A673 (cell line): ENCODE data around the gene MTMR2. TPM values are rescaled to one million over a fixed set of nuclear protein-coding genes. Genes with fewer than 3 reads are reported as not detected.

Experiments used
- BruUV-seq: library from RNA; stranded (reverse); fragments of 400-500 nt; replicated peaks from 2 replicates; lab custom pipeline; 2021; lab: Mats Ljungman, UMichigan
- CTCF ChIA-PET: fragments of 300-600 bp; sonication (Branson Sonifier 250); formaldehyde crosslinking; loops from one replicate; lab custom pipeline; 2022; ENCODE audit warnings: antibody characterized with exemption; lab: Charles Lee
- POLR2A ChIA-PET: fragments of 300-600 bp; sonication (Branson Sonifier 250); formaldehyde crosslinking; loops from one replicate; lab custom pipeline; 2022; ENCODE audit warnings: antibody characterized with exemption; ENCODE audit not compliant: low non-redundant PET; lab: Charles Lee
- DNase-seq: peaks from one replicate; pipeline ENCODE4 v3.0.0-alpha.2; 2015; ENCODE audit warnings: low spot score
- H3K27ac ChIP-seq: fragments of 200-600 bp; sonication (generic); 2 replicates; pipeline ENCODE4 v1.5.1; 2016; ENCODE audit warnings: mixed run types, low read depth, mild to moderate bottlenecking, mixed read lengths, antibody characterized with exemption, low read length; ENCODE audit not compliant: poor library complexity, severe bottlenecking
- H3K27me3 ChIP-seq: fragments of 200-600 bp; sonication (generic); replicated peaks from 2 replicates; pipeline ENCODE4 v1.6.1; 2017; ENCODE audit warnings: mixed run types, low read depth, mild to moderate bottlenecking, mixed read lengths, antibody characterized with exemption, low read length; ENCODE audit not compliant: insufficient read depth, poor library complexity
- H3K36me3 ChIP-seq: fragments of 200-600 bp; sonication (generic); 2 replicates; pipeline ENCODE4 v1.6.1; 2016; ENCODE audit warnings: mixed run types, mild to moderate bottlenecking, mixed read lengths, antibody characterized with exemption, low read length; ENCODE audit not compliant: insufficient read depth, poor library complexity, severe bottlenecking
- H3K4me1 ChIP-seq: fragments of 200-600 bp; sonication (generic); 2 replicates; pipeline ENCODE4 v1.6.1; 2017; ENCODE audit warnings: mixed run types, mild to moderate bottlenecking, mixed read lengths, antibody characterized with exemption, low read length; ENCODE audit not compliant: insufficient read depth, poor library complexity, severe bottlenecking
- H3K4me3 ChIP-seq: fragments of 200-600 bp; sonication (generic); 2 replicates; pipeline ENCODE4 v1.5.1; 2016; ENCODE audit warnings: low read depth, mixed run types, mild to moderate bottlenecking, mixed read lengths, low read length; ENCODE audit not compliant: poor library complexity, severe bottlenecking
- H3K9me3 ChIP-seq: fragments of 200-600 bp; sonication (generic); 2 replicates; pipeline ENCODE4 v1.6.1; 2016; ENCODE audit warnings: mixed run types, low read depth, mild to moderate bottlenecking, mixed read lengths, antibody characterized with exemption, low read length; ENCODE audit not compliant: poor library complexity, severe bottlenecking
- EZH2 ChIP-seq: fragments of 200-600 bp; sonication (generic); IDR thresholded peaks from 2 replicates; pipeline ENCODE4 v1.6.1; 2017; ENCODE audit warnings: borderline replicate concordance, low read depth, mild to moderate bottlenecking, mixed read lengths, antibody characterized with exemption, low read length; ENCODE audit not compliant: poor library complexity, severe bottlenecking
- intact Hi-C: fragments of 100-400 bp; cut with micrococcal nuclease; formaldehyde crosslinking; loops from one replicate; pipeline ENCODE4 v1.10.0; 2022; ENCODE audit not compliant: unreplicated experiment
- total RNA-seq: library from RNA; stranded (reverse); gene quantifications from 2 replicates; pipeline ENCODE4 v1.2.3, GENCODE V29; 2021
- TF ChIP-seq, protein P1 (sequence below): fragments of 300-800, 200-600 bp; sonication (generic); conservative IDR thresholded peaks from 2 replicates; pipeline ENCODE4 v1.5.1; 2017; ENCODE audit warnings: low read depth, mild to moderate bottlenecking, antibody characterized with exemption, low read length, moderate library complexity, mixed read lengths

MTMR2 gene
- total RNA-seq, 1 experiment from 2014 or later, result 58.6 TPM

DNA sequence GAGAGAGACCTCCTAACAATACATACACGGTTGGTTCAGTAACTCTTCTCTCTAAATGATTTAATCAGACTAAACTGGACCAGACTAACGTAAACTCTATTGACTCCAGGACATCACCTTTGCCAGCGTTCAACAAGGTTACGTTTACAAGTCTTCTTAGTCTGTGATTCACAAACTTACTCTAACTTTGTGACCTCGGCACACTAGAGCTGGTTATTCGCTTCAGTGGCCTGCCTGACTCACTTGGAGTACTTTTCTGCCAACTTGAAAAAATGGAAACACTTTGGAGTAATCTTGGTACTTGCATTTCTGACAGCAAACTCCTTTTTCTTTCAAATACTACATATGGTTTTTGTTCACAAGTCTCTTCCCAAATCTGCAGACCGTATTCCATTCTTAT lies 26.2 kb downstream of the MTMR2 start:
- TF ChIP-seq EZH2, result no peak
- TF ChIP-seq, protein P1, sequence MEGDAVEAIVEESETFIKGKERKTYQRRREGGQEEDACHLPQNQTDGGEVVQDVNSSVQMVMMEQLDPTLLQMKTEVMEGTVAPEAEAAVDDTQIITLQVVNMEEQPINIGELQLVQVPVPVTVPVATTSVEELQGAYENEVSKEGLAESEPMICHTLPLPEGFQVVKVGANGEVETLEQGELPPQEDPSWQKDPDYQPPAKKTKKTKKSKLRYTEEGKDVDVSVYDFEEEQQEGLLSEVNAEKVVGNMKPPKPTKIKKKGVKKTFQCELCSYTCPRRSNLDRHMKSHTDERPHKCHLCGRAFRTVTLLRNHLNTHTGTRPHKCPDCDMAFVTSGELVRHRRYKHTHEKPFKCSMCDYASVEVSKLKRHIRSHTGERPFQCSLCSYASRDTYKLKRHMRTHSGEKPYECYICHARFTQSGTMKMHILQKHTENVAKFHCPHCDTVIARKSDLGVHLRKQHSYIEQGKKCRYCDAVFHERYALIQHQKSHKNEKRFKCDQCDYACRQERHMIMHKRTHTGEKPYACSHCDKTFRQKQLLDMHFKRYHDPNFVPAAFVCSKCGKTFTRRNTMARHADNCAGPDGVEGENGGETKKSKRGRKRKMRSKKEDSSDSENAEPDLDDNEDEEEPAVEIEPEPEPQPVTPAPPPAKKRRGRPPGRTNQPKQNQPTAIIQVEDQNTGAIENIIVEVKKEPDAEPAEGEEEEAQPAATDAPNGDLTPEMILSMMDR, result no peak
- intact Hi-C loops, result no loop called here
- no peak for DNase-seq
- H3K27me3 ChIP-seq, result no peaks in the 10 kb centered on the region
- CTCF ChIA-PET, result interaction anchor here (0.6 kb wide), 1 partner anchor 497 kb away, joined by 5 read pairs; no protein-coding TSS in a partner anchor
- H3K4me3 ChIP-seq, result no peak overlapping the region
- H3K9me3 ChIP-seq, result no peaks in the 10 kb centered on the region
- POLR2A ChIA-PET, result interaction anchor here (0.6 kb wide), 1 partner anchor 59 kb away, joined by 3 read pairs; no protein-coding TSS in a partner anchor
- no TSS peak for BruUV-seq
- no peaks in the 10 kb centered on the region for H3K4me1 ChIP-seq
- no peak overlapping the region for H3K27ac ChIP-seq
- H3K36me3 ChIP-seq, result no peaks in the 10 kb centered on the region

DNA sequence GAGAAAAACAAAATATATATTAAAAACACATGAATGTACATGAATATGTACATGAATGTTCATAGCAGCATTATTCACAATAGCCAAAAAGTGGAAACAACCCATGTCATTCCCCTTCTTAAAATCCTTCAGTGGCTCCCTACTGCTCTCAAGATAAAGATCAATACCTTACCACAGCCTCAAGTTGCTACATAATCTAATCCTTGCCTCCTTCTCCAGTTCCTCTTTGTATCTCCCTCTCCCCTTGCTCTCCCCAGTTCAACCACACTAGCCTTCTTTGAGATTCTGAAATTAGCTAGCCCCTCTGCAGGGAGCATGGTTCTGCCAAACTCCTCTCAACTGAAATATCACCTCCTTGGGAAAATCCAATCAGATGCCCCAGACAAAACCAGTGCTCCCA lies 28.1 kb downstream of the MTMR2 start:
- TF ChIP-seq, protein P1, result no peak
- no peak for TF ChIP-seq EZH2
- ChIA-PET POLR2A (no interaction called here), CTCF (no interaction called here)
- Histone ChIP-seq H3K27ac (no peak overlapping the region), H3K9me3 (no peaks in the 10 kb centered on the region), H3K27me3 (no peaks in the 10 kb centered on the region), H3K4me3 (no peak overlapping the region), H3K36me3 (no peaks in the 10 kb centered on the region), H3K4me1 (no peaks in the 10 kb centered on the region)
- no peak for DNase-seq
- BruUV-seq, result no TSS peak
- intact Hi-C loops, result no loop called here

DNA sequence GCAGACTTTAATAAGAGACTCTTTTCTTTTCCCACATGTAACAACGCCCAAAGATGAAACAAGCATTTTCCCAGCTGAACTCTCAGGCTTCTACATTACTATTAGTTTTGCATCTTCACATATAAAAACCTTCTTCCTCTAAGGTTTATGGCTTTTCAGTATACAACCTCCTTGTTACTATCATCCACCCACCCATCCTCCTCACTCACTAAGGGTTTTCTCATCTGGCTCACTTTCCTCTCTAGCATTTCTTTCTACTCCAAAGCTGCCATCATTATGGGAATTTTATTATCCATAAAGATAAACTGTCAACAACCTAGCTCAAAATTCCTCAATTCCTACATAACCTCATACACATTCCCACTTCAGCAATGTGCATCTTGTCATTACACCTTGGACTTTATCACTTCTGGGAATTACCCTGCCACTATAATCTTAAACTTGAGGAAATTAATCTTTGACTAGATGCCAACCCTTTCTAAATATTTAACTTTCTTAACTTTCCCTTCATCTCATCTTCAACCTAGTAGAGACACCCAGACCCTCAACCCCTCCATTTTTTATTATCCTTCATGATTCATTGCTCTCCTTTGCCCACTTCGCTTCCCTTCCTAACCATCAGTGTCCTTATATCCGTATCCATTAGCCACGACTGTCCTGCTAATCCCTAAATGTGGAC lies 30.9 kb downstream of the MTMR2 start:
- Histone ChIP-seq H3K27ac (no peak overlapping the region), H3K27me3 (no peaks in the 10 kb centered on the region), H3K4me3 (no peak overlapping the region), H3K36me3 (no peaks in the 10 kb centered on the region), H3K9me3 (no peaks in the 10 kb centered on the region), H3K4me1 (no peaks in the 10 kb centered on the region)
- ChIA-PET CTCF (no interaction called here), POLR2A (no interaction called here)
- TF ChIP-seq EZH2, result no peak
- TF ChIP-seq, protein P1, result no peak
- no TSS peak for BruUV-seq
- no peak for DNase-seq
- intact Hi-C loops, result no loop called here
